ENCODE results near the gene SAMD4A.
A peak's percentile ranks its signal among the peaks of the same experiment; 100 is the strongest.

Gene SAMD4A

GRCh38 chr14:54708161-54708560 lies 141.2 kb downstream of the SAMD4A start:
- DNase-seq, result no peak

DNA sequence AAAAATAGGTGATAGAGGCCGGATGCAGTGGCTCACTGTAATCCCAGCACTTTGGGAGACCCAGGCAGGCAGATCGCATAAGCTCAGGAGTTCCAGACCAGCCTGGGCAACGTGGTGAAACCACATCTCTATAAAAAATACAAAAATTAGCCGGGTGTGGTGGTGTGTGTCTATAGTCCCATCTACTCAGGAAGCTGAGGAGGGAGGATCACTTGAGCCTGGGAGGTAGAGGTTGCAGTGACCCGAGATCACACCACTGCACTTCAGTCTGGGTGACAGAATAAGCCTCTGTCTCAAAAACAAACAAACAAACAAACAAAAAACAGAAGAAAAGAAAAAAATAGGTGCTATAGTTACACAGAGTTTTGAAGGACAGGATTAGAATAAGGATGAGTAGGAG lies 142.1 kb downstream of the SAMD4A start:
- DNase-seq, result no peak

- no peak for DNase-seq
Measured at GRCh38 chr14:54709444-54709843, 142.5 kb downstream of the SAMD4A start.

- DNase-seq, result no peak
Measured at GRCh38 chr14:54709867-54710266, 142.9 kb downstream of the SAMD4A start.

DNA sequence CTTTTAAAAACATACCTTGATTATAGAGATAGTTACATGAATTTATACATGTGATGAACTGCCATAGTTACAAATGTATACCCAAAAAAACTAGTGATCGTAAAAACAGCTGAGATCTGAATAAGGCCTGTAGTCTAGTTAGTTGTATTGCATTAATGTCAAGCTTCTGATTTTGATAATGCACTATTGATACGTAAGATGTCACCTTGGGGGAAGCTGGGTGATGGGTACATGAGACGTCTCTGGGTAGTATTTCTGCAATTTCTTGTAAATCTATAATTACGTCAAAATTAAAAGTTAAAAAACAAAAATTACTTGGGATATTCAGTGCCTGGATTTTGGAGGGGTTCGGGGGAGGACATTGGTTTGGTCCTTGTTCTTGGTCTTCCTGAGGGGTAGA lies 144.4 kb downstream of the SAMD4A start:
- DNase-seq, result no peak

- DNase-seq, result no peak
Measured at GRCh38 chr14:54711812-54712464, 145.0 kb downstream of the SAMD4A start.

- DNase-seq, result peak in 1 of 14 donors; percentile 11
Measured at GRCh38 chr14:54712465-54713200, 145.7 kb downstream of the SAMD4A start.

DNA sequence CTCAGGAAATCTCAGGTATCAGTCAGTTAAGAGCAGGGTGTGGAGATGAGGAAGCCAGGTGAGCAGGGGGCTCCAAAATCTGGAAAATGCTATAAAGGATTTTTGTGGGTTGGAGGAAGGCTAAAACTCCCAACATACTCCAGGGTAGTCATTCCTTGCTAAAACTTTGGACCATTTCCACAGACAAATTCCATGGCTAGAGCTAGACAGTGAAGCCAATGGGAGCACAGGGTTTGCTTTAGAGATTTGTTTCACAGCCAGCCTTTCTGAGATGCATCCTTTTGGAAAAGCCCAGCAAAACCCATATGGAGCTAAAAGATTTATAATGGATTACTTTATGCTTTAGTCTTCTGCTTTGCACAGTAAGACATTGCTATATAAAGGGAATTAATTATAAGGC lies 146.5 kb downstream of the SAMD4A start:
- DNase-seq, result no peak

- DNase-seq, result no peak
Measured at GRCh38 chr14:54715239-54715638, 148.3 kb downstream of the SAMD4A start.

DNA sequence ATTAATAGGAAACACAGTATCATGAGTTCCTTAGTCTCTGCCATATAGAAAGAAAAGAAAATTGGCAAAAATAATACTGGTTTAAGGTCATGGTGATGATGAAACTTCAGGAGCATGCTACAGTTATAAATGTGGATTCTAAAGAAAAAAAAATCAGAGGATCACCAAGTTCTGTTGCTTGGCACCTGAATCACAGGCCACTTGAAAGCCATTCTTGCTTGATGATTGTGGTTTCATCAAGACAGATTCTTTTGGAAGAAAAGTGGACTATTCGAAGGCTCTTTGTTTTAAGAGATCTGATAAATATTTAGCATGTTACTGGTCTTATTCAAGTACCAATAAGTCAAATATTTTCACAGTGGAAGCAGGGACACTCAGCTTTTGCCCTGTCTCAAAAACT lies 148.9 kb downstream of the SAMD4A start:
- DNase-seq, result no peak

- no peak for DNase-seq
Measured at GRCh38 chr14:54716862-54717261, 149.9 kb downstream of the SAMD4A start.

DNA sequence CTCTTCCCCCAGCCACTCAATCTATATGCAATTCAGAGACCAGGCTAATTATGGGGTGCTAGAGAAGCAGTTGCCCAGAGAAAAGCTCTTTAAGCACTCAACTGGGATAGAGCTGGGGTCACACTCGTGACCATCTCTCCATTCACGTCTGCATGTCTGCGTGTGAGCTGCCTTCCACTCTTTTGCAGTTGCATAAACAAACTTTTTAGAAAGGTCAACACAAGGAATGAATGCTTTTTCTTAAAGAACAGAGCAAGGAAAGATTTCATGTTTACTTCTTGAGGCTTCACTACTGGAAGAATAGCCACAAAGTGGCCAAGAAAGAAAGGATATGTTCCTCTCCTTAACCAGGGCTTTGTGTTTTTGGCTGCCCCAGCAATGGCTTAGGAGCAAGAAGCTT lies 151.1 kb downstream of the SAMD4A start:
- no peak for DNase-seq

DNA sequence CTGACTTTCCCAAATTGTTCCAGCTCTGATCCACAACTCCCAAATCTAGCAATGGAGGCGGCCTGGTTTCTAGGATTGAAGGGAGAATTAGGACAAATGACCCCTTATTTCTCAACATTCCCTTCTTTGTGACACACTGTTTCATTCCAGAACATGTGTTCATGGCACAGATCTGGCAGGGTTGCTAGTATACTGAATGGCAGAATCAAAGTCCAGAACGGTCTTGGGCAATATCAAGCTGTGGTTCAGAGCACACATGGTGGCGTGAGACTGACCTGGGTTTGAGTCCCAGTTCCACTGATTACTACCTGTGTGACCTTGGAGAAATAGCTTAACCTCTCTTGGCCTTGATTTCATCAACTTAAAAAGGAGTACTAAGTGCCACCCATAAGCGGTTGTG lies 152.5 kb downstream of the SAMD4A start:
- DNase-seq, result no peak

DNA sequence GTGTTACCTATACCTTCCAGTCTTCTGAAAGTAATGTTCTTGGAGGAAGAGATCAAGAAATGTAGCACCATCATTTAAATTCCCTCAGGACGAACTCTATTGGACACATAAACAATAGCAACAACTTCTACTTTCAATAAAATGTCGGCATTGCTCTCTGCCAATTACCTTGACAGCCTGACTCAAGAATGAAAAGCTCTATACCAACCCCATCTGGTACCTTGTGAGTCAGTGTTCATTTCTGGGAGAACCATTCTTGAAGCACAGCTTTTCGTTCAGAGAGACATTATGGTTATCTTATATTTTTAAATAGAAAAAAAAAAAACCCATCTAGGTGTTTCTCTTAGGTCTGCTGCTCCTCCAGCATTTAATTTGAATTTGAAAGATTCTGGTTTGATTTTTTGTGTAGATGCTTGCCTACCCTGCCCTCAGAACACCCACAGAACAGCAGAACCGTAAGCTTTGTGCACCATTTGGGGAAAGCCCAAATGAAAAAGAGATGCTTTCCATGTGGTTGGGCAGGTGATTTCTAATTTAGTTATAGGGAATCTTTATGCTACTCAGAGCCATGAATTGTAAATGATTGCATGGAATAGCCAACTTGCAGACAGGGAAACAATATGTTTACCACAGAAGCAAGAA lies 156.0 kb downstream of the SAMD4A start:
- no peak for DNase-seq

- DNase-seq, result no peak
Measured at GRCh38 chr14:54724123-54724522, 157.2 kb downstream of the SAMD4A start.

DNA sequence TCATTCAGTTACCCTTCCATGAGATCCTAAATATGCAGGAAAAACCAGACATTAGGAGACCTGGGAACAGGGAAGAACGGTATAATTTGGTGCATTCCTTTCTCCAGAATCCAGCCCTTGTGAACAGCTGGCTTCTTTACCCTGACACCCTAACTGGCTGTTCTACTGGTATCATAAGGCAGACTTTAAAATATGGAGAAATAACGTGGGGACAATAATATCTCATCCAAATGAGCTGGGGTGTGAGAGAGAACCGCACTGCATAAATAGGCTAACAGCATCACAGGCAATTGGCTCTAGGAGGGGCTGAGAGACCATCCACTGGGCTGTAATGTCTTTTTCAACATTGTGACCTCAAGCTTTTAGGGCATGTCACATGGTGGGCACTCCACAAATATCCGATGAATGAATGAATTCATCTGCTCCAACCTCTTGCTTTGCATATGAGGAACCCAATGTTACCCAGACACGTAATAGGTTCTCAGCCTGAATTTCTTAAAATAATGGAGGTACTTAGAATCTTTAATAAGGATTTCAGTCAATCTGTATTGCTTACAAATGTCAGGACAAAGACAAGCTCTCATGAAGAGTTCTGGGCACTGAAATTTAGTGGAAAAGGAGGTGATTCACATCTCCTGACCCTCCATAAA lies 157.9 kb downstream of the SAMD4A start:
- no peak for DNase-seq

DNA sequence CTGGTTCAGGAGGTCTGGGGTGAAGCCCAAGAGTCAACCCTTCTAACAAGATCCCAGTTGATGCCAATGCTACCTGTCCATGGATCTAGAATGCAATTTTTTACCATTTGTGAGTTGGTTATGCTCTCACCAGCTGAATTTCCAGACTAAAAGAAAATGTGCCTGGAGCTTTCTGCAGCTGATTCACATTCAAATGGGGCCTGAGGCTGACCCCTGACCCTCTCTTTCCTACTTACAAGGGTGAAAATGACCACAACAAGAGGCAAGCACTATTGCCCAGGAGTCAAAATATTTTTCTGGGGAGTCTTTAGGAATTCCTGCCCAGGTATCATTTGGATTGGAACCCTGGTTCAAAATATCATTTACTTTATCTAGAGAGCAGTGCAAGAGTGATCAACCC lies 159.1 kb downstream of the SAMD4A start:
- no peak for DNase-seq

DNA sequence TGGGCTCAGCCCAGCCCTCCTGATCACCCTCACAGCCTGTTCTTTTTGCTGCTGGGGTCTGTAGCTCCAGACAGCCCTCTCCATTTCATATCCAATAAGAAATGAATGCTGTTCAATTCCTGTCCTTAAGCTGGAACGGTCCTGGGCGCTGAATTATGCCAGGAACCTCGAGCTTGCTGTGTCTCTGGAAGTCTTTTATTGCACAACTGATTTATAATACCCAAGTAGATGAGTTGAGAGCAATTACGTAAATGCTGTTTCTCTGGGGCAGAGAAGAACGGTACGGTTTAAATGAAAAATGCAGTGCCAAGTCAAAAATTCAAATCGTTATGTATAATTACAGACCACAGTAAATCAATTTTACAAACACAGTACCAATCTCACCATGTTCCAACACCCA lies 161.0 kb downstream of the SAMD4A start:
- DNase-seq, result peak in 3 of 14 donors; percentile 12 to 32 (median 13)

DNA sequence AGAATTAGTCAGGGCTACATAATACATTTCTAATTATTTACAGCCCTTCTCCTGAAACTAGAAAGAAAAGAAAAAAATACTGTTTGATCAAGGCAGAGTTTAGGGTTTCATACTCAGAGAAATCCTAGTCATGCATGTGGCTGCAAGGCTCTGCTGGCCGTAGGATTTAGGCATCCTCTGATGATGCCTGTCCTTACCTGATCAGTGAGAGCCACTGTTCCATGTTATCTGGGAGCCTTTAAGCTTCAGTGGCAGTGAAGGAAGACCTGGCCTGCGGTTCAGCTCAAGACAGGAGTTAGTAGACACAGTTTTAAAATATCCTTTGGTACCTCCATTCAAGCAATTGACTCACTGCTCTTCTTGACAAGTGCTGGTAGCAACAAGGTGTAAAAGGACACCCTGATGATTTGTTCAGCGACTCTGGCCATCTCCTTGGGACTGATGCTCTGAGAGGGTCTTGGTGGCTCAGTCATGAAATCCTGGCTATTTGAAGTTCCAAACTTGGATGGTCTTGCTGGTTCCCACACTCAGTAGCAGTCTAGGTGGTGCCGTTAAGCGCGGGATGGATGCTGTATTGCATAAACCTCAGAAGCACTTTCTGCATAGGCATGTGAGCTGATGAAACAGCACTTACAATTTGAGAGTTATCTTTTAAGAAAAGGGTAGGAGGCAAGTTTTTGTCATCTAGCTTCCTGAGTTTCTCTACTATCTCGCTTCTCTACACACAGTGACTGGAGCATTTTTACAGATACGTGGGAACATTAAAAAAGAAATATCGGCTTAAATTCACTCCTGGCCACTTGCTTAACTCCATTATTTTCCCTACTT lies 162.0 kb downstream of the SAMD4A start:
- DNase-seq, result no peak

DNA sequence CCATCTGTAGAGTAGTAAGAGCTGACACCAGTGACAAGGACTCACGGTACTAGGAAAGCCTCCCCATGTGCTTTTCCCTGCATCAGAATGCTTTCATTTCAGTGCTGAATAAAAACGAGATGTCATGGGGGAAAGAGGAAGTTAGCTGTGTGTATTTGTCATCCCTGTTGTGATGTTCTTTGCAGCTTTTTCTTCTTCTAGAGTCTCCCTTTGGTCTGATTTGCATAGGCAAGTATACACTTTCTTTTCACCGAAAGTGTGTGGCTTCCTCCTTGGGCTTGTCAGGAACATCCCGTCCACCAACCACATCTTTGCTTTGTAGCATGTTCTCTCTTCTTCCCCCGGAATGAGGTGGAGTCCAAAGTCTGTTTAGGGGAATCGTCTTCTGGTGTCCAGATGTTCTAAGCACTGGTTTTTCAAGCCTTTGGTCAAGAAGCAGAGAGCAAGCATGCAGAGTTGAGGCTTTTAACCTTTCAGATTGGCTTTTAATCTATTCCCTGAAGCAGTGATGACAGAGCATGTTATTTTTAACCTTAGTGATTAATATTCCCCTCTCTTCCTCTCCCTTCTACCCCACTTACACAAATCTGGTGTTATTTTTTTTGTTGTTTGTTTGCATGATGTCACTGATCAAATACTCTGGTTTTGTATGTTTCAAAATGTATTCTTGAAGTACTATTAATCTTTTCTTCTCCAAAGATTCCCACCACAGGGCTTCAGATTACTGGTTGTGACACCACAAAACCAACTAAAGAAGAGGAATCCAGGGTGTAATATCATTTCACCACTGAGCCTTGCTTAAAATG lies 163.4 kb downstream of the SAMD4A start:
- DNase-seq, result peak in 2 of 14 donors; percentile 13 to 17

DNA sequence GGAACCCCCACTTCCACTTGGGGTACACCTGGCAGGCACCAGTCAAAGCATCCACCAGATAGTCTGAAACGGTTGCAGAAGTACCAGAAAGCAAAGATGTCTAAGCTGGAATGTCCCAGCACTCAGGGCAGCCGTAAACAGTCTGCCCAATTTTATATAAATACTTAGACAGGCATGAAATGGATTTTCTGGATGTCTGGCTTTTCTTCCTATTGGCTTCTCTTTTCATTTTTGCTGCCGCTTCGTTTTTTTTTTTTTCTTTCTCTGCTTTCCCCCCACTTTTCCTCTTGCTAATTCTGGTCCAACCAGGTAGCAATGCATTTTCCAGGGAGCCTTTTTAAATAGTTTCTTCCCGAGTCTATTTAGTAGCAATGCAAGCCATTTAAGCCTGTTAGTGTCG lies 168.0 kb downstream of the SAMD4A start:
- no peak for DNase-seq

All from C1 segment of cervical spinal cord (tissue), 14 donors.